GM18526 (cell line): ENCODE results near the gene OR6N2.

Source experiments
- POLR2A ChIP-seq: IDR thresholded peaks from 3 replicates; pipeline ENCODE4 v1.6.1; 2011; ENCODE audit not compliant: insufficient read length; ENCODE audit errors: extremely low read depth

Gene OR6N2

DNA sequence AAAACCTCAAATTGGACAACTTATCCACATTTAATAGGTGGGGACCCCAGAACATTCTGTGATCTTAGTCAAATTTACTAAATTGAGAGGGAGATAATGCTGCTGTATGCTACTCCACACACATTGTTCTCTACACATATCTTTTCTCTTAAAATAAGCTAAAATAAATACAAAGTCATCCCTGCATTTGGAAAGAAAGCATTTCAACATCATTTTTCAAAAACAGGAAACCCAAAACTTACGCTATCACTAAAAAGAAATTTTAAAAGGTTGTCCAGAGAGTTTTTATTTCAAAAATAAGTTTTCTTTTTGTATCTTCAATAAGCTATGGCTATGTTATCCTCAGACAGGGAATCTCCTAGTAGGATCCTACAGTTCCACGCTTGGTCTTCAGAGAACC lies 19.5 kb upstream of the OR6N2 start:
- no peak for TF ChIP-seq POLR2A

DNA sequence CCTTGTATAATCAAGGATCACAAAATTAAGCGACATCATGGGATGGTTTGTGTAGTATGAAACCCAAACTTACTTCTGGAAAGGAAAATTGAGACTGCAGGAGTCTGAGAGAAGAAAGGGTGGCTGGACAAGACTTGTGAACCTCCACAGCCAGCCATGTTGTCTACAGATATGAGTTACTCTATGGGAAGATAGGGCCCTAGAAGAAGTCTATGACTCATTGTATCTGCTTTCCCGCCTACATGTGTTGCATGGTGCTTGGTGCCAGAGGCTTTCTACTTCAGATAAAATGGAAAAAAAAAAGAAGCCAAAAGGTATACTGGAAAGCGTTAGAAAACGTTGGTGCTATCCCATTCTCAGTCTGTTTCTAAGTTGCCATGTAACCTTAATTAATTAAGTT lies 18.7 kb upstream of the OR6N2 start:
- TF ChIP-seq POLR2A = no peak

DNA sequence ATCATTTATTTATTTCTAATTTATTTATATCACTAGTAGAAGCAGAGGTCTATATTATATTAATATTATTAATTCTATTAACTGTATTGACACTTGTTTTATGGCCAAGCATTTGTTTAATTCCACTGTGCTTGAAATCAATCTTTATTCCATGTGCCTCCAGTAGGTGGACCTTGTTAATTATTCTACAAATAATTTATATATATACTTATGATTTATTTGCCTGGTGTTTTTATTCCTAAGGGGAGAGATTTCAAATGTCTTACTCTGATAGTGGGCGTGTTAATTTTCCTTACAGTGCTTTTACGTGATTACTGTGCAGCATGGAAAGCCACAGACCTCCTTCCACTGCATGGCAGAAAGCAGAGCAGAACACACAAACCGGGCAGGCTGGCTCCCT lies 17.5 kb upstream of the OR6N2 start:
- no peak for TF ChIP-seq POLR2A

DNA sequence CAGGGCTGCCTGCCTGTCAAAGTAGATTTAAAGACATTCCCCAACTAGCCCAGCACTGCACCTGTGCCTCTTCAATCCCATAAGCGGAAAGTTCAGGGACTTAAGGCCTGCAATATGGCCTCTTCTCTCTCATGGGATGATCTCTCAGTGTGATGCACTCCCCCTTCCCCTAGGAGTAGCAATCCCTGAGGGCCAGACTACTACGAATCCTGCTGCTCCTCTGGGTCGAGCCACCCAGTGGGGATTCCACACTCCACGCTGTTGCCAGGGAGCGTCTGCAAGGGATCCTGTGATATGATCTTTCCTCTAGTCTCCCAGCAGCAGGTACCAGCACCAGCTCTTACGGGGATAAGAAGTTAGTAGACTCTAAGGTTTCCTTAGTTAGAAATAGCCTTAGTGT lies 13.2 kb upstream of the OR6N2 start:
- TF ChIP-seq POLR2A = no peak

DNA sequence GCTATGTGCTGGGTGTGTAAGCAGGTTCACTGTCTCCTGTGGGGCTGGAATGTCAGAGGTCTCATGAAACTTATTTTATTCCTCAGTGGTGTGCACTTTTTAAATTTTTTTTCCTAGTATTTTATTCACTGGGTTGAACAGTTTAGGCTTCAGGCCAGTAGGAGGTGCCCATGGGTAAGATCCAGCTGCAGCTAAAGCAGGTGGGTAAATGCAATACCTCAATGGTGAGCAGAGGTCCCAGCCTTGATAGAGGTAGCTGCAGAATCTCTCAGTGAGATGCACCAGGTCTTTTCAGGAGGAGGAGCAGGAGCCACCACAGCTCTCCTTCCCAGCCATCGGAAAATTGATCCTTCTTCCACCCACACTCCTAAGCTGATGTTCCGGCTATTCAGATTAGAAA lies 12.6 kb upstream of the OR6N2 start:
- no peak for TF ChIP-seq POLR2A

GRCh38 chr1:158771950-158772866 lies 8.8 kb downstream of the OR6N2 start, which contains the start of gene OR6N1:
Gene OR6N1, minus strand, starts transcription at chr1:158772195. Its CDS starts 5,513 bp downstream, at chr1:158766682.
- TF ChIP-seq POLR2A = no peak

DNA sequence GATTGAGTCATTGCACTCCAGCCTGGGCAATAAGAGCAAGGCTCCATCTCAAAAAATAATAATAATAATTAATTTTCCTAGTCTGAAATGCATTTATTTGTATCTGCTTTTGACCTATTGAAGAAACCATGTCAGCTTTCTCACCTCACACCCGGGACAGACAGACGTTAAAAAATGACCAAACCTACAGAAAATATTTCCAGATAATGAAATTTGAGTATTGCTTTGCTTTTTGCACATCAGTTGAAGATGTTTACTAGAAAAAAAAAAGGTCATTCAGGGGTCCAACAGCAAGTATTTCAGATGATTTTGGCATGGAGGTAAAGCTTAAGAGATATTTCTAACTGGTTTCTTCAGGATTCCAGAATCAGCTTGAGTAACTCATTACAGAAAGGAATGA lies 26.6 kb downstream of the OR6N2 start, which contains the start of gene OR6K6:
Gene OR6K6 (plus strand): TSS at position 301 of the 400 bp plus-strand sequence. CDS start 168 bp downstream, outside the sequence.
- TF ChIP-seq POLR2A = no peak

- TF ChIP-seq POLR2A = no peak
Observed at GRCh38 chr1:158752155-158752712, 28.8 kb downstream of the OR6N2 start.

DNA sequence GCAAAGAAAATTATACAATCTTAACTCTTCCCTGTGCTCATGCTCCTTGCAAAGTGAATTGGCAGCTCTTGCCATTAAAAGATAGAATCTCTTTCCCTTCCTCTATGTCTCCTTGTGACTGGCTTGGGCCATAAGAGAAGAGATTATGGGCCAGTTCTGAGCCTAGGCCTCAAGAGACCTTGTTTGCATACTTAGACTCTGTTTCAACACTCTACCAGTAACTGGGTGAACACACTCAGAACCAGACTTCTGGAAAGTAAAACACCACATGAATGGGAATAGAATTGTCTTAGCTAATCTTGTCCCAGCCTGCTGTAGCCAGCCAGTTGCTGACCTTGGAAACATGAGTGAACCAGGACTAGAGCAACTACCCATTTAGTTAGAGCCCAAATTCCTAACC lies 45.2 kb downstream of the OR6N2 start:
- no peak for TF ChIP-seq POLR2A

GRCh38 chr1:158732524-158732923 lies 48.5 kb downstream of the OR6N2 start:
- TF ChIP-seq POLR2A = no peak

- no peak for TF ChIP-seq POLR2A
Observed at GRCh38 chr1:158731707-158732106, 49.3 kb downstream of the OR6N2 start.

GRCh38 chr1:158730453-158730852 lies 50.6 kb downstream of the OR6N2 start:
- no peak for TF ChIP-seq POLR2A

DNA sequence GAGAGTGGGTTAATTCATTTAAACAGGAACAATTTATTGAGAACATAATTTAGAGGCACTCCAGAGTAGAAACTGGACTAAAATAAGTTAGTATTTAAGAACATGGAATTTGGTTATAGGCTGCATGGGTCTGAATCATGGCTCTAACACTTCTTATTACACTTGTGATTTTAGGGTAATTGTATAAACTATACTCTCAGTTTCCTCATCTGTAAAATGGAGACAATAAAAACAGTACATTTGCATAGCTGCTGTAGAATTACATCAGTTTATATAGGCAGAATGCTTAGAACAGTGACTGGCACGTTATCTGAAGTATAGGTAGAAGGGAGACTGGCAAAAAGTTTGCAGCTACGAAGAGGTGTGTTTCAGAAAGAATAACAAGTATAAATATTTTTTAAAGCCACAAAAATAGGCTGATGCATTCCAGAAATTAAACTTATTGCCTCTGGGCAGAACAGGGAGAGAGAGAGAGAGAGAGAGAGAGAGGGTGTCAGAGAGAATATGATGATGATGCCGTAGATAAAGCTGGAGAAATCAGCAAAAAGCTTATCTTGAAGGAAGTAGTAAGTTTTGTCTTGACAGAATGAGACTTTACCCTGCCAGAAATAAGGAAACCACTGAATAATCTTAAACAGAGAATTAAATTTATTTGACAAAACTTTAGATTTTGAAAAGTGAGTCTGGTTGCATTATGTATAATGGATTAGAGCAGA lies 52.3 kb downstream of the OR6N2 start:
- TF ChIP-seq POLR2A = no peak

GRCh38 chr1:158724442-158724841 lies 56.6 kb downstream of the OR6N2 start:
- TF ChIP-seq POLR2A = no peak
